Parathyroid adenoma (tissue), 2 donors: ENCODE measurements around the gene KLF2.

ENCODE experiments used
- H2AFZ ChIP-seq: fragments of 300-600 bp; sonication (generic); one replicate; pipeline ENCODE4 v1.7.0; 2017; ENCODE audit warnings: antibody characterized with exemption, mild to moderate bottlenecking
- H3K27ac ChIP-seq: fragments of 300-600 bp; sonication (generic); one replicate; pipeline ENCODE4 v1.7.0; 2017
- H3K27me3 ChIP-seq: fragments of 300-600 bp; sonication (generic); one replicate; pipeline ENCODE4 v1.7.0; 2017; ENCODE audit warnings: low read length; ENCODE audit not compliant: control insufficient read depth, insufficient read depth
- H3K36me3 ChIP-seq: fragments of 300-600 bp; sonication (generic); one replicate; pipeline ENCODE4 v1.7.0; 2017; ENCODE audit warnings: low read length; ENCODE audit not compliant: control insufficient read depth, insufficient read depth
- H3K4me1 ChIP-seq: fragments of 300-600 bp; sonication (generic); one replicate; pipeline ENCODE4 v1.7.0; 2017; ENCODE audit warnings: control low read depth
- H3K4me2 ChIP-seq: fragments of 300-600 bp; sonication (generic); one replicate; pipeline ENCODE4 v1.7.0; 2017; ENCODE audit warnings: low read length
- H3K4me3 ChIP-seq: fragments of 300-600 bp; sonication (generic); one replicate; pipeline ENCODE4 v1.7.0; 2017; ENCODE audit warnings: low read depth, low read length
- H3K79me2 ChIP-seq: fragments of 300-600 bp; sonication (generic); one replicate; pipeline ENCODE4 v1.7.0; 2017; ENCODE audit warnings: control low read depth
- H3K9ac ChIP-seq: fragments of 300-600 bp; sonication (generic); one replicate; pipeline ENCODE4 v1.7.0; 2017; ENCODE audit warnings: mild to moderate bottlenecking
- H3K9me3 ChIP-seq: fragments of 300-600 bp; sonication (generic); one replicate; pipeline ENCODE4 v1.7.0; 2017; ENCODE audit warnings: low read length; ENCODE audit not compliant: control insufficient read depth
- TF ChIP-seq, protein P1 (sequence below): fragments of 300-600 bp; sonication (generic); IDR thresholded peaks from one replicate; pipeline ENCODE4 v1.7.0; 2017; ENCODE audit warnings: antibody characterized with exemption, mild to moderate bottlenecking
- donor health status: primary hyperparathyroidism.

Gene KLF2

DNA sequence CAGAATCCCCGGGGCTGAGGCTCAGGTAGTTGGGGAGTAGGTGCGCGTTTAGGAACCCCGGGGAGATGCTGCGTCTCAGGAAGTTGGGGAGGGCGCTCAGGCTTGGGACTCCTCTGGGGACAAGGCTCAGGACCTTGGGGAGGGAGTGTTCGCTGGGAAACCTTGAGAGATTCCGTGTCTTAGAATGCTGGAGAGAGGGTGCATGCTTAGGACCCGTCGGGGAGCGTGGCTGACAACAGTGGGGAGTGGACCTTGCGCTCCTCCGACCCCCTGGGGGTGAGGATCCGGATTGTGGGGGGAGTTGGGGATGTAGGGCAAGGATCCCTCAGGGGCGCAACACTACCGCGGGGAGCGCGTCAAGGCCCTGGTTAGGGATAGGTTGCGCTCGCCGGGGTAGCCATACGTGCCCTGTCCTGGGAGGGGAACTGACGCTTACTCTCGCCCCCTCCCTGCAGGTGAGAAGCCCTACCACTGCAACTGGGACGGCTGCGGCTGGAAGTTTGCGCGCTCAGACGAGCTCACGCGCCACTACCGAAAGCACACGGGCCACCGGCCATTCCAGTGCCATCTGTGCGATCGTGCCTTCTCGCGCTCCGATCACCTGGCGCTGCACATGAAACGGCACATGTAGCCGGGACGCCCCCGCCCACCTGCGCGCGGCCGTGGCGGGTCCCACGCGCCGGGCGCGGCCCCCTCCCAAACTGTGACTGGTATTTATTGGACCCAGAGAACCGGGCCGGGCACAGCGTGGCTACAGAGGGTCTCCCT is 2.0 kb downstream of the KLF2 start:
- peak overlapping the region; percentile 79 for H3K4me2 ChIP-seq
- H3K27ac ChIP-seq, result peak overlapping the region; percentile 66
- no peaks in the 10 kb centered on the region for H3K79me2 ChIP-seq
- TF ChIP-seq, protein P1, sequence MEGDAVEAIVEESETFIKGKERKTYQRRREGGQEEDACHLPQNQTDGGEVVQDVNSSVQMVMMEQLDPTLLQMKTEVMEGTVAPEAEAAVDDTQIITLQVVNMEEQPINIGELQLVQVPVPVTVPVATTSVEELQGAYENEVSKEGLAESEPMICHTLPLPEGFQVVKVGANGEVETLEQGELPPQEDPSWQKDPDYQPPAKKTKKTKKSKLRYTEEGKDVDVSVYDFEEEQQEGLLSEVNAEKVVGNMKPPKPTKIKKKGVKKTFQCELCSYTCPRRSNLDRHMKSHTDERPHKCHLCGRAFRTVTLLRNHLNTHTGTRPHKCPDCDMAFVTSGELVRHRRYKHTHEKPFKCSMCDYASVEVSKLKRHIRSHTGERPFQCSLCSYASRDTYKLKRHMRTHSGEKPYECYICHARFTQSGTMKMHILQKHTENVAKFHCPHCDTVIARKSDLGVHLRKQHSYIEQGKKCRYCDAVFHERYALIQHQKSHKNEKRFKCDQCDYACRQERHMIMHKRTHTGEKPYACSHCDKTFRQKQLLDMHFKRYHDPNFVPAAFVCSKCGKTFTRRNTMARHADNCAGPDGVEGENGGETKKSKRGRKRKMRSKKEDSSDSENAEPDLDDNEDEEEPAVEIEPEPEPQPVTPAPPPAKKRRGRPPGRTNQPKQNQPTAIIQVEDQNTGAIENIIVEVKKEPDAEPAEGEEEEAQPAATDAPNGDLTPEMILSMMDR, result no peak
- H3K4me3 ChIP-seq, result peak overlapping the region; percentile 70
- no peak overlapping the region for H2AFZ ChIP-seq
- H3K27me3 ChIP-seq, result no peaks in the 10 kb centered on the region
- no peaks in the 10 kb centered on the region for H3K9me3 ChIP-seq
- H3K36me3 ChIP-seq, result no peaks in the 10 kb centered on the region
- H3K4me1 ChIP-seq, result no peaks in the 10 kb centered on the region
- no peak overlapping the region for H3K9ac ChIP-seq

DNA sequence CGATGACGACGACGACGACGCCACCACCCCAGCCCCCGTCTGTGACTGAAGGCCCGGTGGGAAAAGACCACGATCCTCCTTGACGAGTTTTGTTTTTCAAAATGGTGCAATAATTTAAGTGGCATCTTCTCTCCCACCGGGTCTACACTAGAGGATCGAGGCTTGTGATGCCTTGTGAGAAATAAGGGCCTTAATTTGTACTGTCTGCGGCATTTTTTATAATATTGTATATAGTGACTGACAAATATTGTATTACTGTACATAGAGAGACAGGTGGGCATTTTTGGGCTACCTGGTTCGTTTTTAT is 2.5 kb downstream of the KLF2 start:
- Histone ChIP-seq H3K36me3 (no peaks in the 10 kb centered on the region), H2AFZ (no peak overlapping the region), H3K79me2 (no peaks in the 10 kb centered on the region), H3K9me3 (no peaks in the 10 kb centered on the region), H3K4me3 (peak overlapping the region; percentile 29), H3K4me1 (no peaks in the 10 kb centered on the region), H3K27me3 (no peaks in the 10 kb centered on the region), H3K9ac (no peak overlapping the region), H3K4me2 (no peak overlapping the region), H3K27ac (peak overlapping the region; percentile 66)
- TF ChIP-seq, protein P1, result no peak

DNA sequence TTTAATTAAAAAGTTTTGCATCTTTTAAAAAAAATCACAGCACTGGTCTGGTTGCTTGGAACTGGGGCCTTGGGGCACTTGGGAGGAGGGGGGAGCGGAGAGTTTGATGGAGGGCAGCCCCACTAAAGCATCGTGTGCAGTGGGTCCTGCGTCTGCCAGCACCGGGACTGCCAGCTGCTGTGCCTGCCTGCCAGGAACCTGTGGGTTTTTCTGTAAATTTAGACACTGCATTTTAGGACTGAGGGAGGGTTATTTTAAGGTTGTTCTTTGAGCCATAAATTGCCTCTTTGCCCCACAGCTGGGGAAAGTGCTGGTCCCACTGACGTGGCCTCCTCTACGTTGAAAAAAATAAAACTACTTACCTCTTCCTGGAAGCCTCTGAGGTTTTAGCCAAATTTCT is 2.9 kb downstream of the KLF2 start:
- Histone ChIP-seq H3K27me3 (no peaks in the 10 kb centered on the region), H3K4me1 (no peaks in the 10 kb centered on the region), H3K9ac (no peak overlapping the region), H3K36me3 (no peaks in the 10 kb centered on the region), H2AFZ (no peak overlapping the region), H3K9me3 (no peaks in the 10 kb centered on the region), H3K4me3 (peak overlapping the region; percentile 29), H3K27ac (peak overlapping the region; percentile 66), H3K4me2 (peak overlapping the region; percentile 40), H3K79me2 (no peaks in the 10 kb centered on the region)
- TF ChIP-seq, protein P1, result no peak

DNA sequence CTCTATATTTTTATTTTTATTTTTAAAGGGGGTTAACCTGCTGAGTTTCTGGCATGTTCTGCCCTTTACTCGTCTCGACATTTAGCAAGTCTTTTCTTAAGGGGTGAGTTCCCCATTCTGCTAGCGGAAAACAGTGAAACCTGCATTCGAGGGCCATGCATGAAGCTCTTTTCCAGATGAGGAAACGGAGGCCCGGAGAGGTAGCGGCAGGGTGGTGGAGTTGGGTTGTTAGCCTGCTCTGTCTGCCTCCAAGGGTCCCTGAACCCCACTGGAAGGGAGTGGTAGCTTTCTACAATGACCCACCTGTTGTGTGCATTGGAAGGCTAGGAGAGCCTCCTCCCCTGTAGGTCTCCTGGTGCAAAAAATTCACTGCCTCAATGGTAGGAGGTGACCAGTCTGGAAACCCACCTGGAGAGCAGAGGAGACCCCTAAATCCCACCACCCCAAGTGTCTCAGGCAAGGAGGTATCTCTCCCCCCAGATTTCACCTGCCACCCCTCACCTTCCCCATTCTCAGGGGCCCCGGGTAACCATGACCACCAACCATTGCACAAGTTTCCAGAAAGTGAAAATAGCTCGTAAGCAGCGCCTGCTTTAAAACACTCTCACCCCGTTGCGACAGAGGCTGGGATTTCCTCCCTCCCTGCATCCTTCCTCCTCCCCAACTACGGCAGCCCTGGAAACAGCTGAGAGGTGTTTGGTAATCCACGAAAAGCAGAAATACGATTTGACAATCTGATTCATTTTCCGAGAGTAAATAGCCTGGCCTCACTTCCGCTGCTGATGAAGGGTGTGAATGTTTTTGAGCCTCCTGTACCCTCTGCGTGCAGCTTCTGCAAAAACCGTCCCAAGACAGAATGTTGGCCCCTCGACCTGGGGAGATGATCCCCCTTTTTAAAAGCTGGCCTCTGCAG is 3.5 kb downstream of the KLF2 start:
- TF ChIP-seq, protein P1, result no peak
- Histone ChIP-seq H3K4me3 (peak overlapping the region; percentile 29), H3K9me3 (no peaks in the 10 kb centered on the region), H3K27me3 (no peaks in the 10 kb centered on the region), H2AFZ (no peak overlapping the region), H3K79me2 (no peaks in the 10 kb centered on the region), H3K27ac (peak overlapping the region; percentile 66), H3K4me1 (no peaks in the 10 kb centered on the region), H3K9ac (no peak overlapping the region), H3K4me2 (peak overlapping the region; percentile 40), H3K36me3 (no peaks in the 10 kb centered on the region)
